Esophagus squamous epithelium (tissue), 5 donors: ENCODE data around the gene TMEM9. TPM values are rescaled to one million over a fixed set of nuclear protein-coding genes. Genes with fewer than 3 reads are reported as not detected.

Source experiments
- DNase-seq: peaks from one replicate; lab custom pipeline; 2025; lab: John Stamatoyannopoulos, UW
- H3K27ac ChIP-seq, 4 donors: fragments of 200-600 bp; sonication (generic); one replicate each; pipeline ENCODE4 v1.5.1; 2016 to 2019; ENCODE audit warnings: mild to moderate bottlenecking in 1 of 4
- H3K27me3 ChIP-seq, 4 donors: fragments of 200-600 bp; sonication (generic); 1 replicate in 3 of 4; 2 replicates in 1 of 4; pipeline versions ENCODE4 v1.5.1 to v1.6.0; 2017 to 2021; ENCODE audit warnings: antibody characterized with exemption in 1 of 4
- H3K36me3 ChIP-seq, 3 donors: fragments of 200-600 bp; sonication (generic); one replicate each; pipeline ENCODE4 v1.5.1; 2016 to 2019
- H3K4me1 ChIP-seq, 3 donors: fragments of 200-600 bp; sonication (generic); one replicate each; pipeline ENCODE4 v1.5.1; 2017 to 2019
- H3K4me3 ChIP-seq, 4 donors: fragments of 200-600 bp; sonication (generic); 1 replicate in 3 of 4; 2 replicates in 1 of 4; pipeline ENCODE4 v1.5.1; 2016 to 2019; ENCODE audit warnings: mild to moderate bottlenecking in 2 of 4, moderate library complexity in 1 of 4
- H3K9me3 ChIP-seq, 3 donors: fragments of 200-600 bp; sonication (generic); one replicate each; pipeline ENCODE4 v1.5.1; 2016 to 2019
- CTCF ChIP-seq, 6 experiments: fragments of 450-650 bp in 4 of 6; fragments of 200-600 bp in 2 of 6; sonication (generic) in 2 of 6; IDR thresholded peaks; one replicate each; pipeline ENCODE4 v1.5.1; 2016 to 2019; ENCODE audit warnings: antibody characterized with exemption in 6 of 6, mild to moderate bottlenecking in 4 of 6, moderate library complexity in 4 of 6
- POLR2A ChIP-seq, 4 donors: fragments of 450-650 bp; IDR thresholded peaks; one replicate each; pipeline ENCODE4 v1.6.1; 2017; ENCODE audit warnings: antibody characterized with exemption in 4 of 4, mild to moderate bottlenecking in 4 of 4, moderate library complexity in 3 of 4
- WGBS, 2 donors: methylation state at CpG; one replicate each; pipeline ENCODE4 v1.1.5; 2018; 5-methylcytosine and 5-hydroxymethylcytosine counted together
- intact Hi-C: fragments of 100-400 bp; cut with DNase I; formaldehyde crosslinking; loops from one replicate; pipeline ENCODE4 v1.15.0; 2022
- total RNA-seq, 4 donors: library from RNA; depleted of rRNA; stranded (reverse); fragments of >200 nt; gene quantifications; one replicate each; pipeline ENCODE4 v1.1.0, GENCODE V29; 2016
- donor health status: DM: yes; HTN: yes; CAD: no.

Gene TMEM9
- total RNA-seq, 4 donors from 2014 or later = 17.7 to 62.3 (median 30.3) TPM

- Histone ChIP-seq H3K4me1 (no peaks in the 10 kb centered on the region), H3K27me3 (peaks cover 0 to 15% (median 0%) of the 10 kb centered on the region in 4 donors), H3K36me3 (no peaks in the 10 kb centered on the region), H3K9me3 (no peaks in the 10 kb centered on the region), H3K4me3 (no peak overlapping the region), H3K27ac (no peak overlapping the region)
- TF ChIP-seq CTCF (IDR thresholded peaks at IDR 0.05) (no peak), POLR2A (IDR thresholded peaks at IDR 0.05) (no peak)
- intact Hi-C loops = no loop called here
- 56 to 67% methylated on average over 5 of the region's 5 CpGs for WGBS, 2 donors
- no peak for DNase-seq
These were observed 64.7 kb downstream of the TMEM9 start for GRCh38 chr1:201089596-201089995.

GRCh38 chr1:201088901-201089525, 65.3 kb downstream of the TMEM9 start:
- 69 to 75% methylated on average over 15 to 16 of the region's 19 CpGs for WGBS, 2 donors

GRCh38 chr1:201088395-201088794, 65.9 kb downstream of the TMEM9 start:
- DNase-seq = no peak
- peaks cover 0 to 19% (median 0%) of the 10 kb centered on the region in 4 donors for H3K27me3 ChIP-seq
- H3K9me3 ChIP-seq = no peaks in the 10 kb centered on the region
- intact Hi-C loops = no loop called here
- TF ChIP-seq POLR2A (IDR thresholded peaks at IDR 0.05) = no peak
- TF ChIP-seq CTCF (IDR thresholded peaks at IDR 0.05) = no peak
- no peaks in the 10 kb centered on the region for H3K4me1 ChIP-seq
- H3K4me3 ChIP-seq = no peak overlapping the region
- H3K36me3 ChIP-seq = no peaks in the 10 kb centered on the region
- WGBS, 2 donors = 38 to 40% methylated on average over 4 of the region's 4 CpGs
- H3K27ac ChIP-seq = no peak overlapping the region

More at GRCh38 chr1:201088901-201089525, 65.3 kb downstream of the TMEM9 start:
- intact Hi-C loops = no loop called here
- H3K27ac ChIP-seq = no peak overlapping the region
- peaks cover 0 to 19% (median 0%) of the 10 kb centered on the region in 4 donors for H3K27me3 ChIP-seq
- TF ChIP-seq POLR2A (IDR thresholded peaks at IDR 0.05) = no peak
- TF ChIP-seq CTCF (IDR thresholded peaks at IDR 0.05) = no peak
- no peaks in the 10 kb centered on the region for H3K36me3 ChIP-seq
- H3K9me3 ChIP-seq = no peaks in the 10 kb centered on the region
- no peak overlapping the region for H3K4me3 ChIP-seq
- H3K4me1 ChIP-seq = no peaks in the 10 kb centered on the region
- DNase-seq = no peak

- DNase-seq = no peak
- Histone ChIP-seq H3K27me3 (peaks cover 0 to 27% (median 0%) of the 10 kb centered on the region in 4 donors), H3K4me1 (no peaks in the 10 kb centered on the region), H3K4me3 (no peak overlapping the region), H3K27ac (no peak overlapping the region), H3K36me3 (no peaks in the 10 kb centered on the region), H3K9me3 (no peaks in the 10 kb centered on the region)
- intact Hi-C loops = no loop called here
- TF ChIP-seq CTCF (IDR thresholded peaks at IDR 0.05) (peak; percentile 23 to 61 (median 40)), POLR2A (IDR thresholded peaks at IDR 0.05) (no peak)
- 71 to 80% methylated on average over 9 to 12 of the region's 12 CpGs for WGBS, 2 donors
These were observed 68.2 kb downstream of the TMEM9 start for GRCh38 chr1:201085902-201086735.

Other genes with a start within 250 kb of the TMEM9 start
- 1 to 10 TPM in 2 of 4 donors, under 1 TPM in 2; 0.53 to 2.1 (median 1.0) TPM for gene KIF21B, start 130.8 kb downstream of the TMEM9 start, total RNA-seq
- not detected for gene CACNA1S, start 42.0 kb downstream of the TMEM9 start, total RNA-seq
- not detected for gene ASCL5, start 27.3 kb downstream of the TMEM9 start, total RNA-seq
- not detected for gene IGFN1, start 36.4 kb upstream of the TMEM9 start, total RNA-seq
- 100 to 1,000 TPM; 263 to 706 (median 410) TPM for gene PKP1, start 129.0 kb upstream of the TMEM9 start, total RNA-seq
- 1 to 10 TPM; 1.3 to 6.1 (median 1.8) TPM for gene TNNT2, start 223.2 kb upstream of the TMEM9 start, total RNA-seq
- 100 to 1,000 TPM; 242 to 377 (median 320) TPM for gene LAD1, start 244.8 kb upstream of the TMEM9 start, total RNA-seq